GM12891 (cell line): Measurements from ENCODE around the gene MYO6.

Source experiments
- POLR2AphosphoS5 ChIP-seq: IDR thresholded peaks from 2 replicates; pipeline ENCODE4 v1.6.1; 2011; ENCODE audit warnings: low read depth, low read length, control low read depth
- POU2F2 ChIP-seq: IDR thresholded peaks from 2 replicates; pipeline ENCODE4 v1.6.1; 2011; ENCODE audit warnings: low read depth, mild to moderate bottlenecking, control low read depth, low read length, moderate library complexity

DNA sequence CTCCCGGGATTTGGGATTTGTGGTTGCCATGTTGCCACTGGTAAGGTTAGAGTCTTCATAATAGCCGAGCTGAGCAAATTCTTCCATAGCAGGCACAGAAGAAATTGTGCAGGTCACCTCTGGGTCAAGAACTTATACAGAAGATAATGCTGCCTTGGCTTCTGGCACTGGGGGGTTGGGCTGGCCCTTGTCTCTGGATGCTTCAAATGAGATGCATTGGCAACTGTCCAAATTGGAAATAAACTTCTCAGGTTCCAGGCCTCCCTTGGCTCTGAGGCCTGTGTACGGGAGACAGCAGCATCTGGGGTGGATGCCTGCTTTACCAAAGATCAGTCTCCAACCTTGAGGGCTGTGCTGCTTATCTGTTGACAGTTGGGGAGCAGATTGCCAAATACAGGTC, 26.2 kb downstream of the MYO6 start:
- no peak for TF ChIP-seq POLR2AphosphoS5
- no peak for TF ChIP-seq POU2F2
